Right cardiac atrium (tissue), 5 donors: ENCODE data around the gene PCSK6. TPM values are rescaled to one million over a fixed set of nuclear protein-coding genes. Genes with fewer than 3 reads are reported as not detected.

Source experiments
- ATAC-seq, 2 donors: fragments of 200-7000 bp; cut with Tn5 transposase; one replicate each; pipeline versions ENCODE4 v1.8.0 to v1.9.1; 2020; ENCODE audit warnings: moderate library complexity in 2 of 2, mild to moderate bottlenecking in 1 of 2
- DNase-seq, 3 donors: peaks; one replicate each; pipeline ENCODE4 v3.0.0-alpha.2; 2020
- H3K27ac ChIP-seq: one replicate; pipeline ENCODE4 v1.5.1; 2013; ENCODE audit warnings: mild to moderate bottlenecking, low read length, control low read depth, moderate library complexity
- H3K27me3 ChIP-seq: one replicate; pipeline ENCODE4 v1.6.1; 2013; ENCODE audit not compliant: control insufficient read depth, insufficient read depth
- H3K4me1 ChIP-seq: one replicate; pipeline ENCODE4 v1.6.1; 2013; ENCODE audit warnings: low read length; ENCODE audit not compliant: control insufficient read depth, insufficient read depth
- H3K4me3 ChIP-seq: one replicate; pipeline ENCODE4 v1.5.1; 2013; ENCODE audit warnings: low read length, control low read depth
- H3K9me3 ChIP-seq: one replicate; pipeline ENCODE4 v1.6.1; 2013; ENCODE audit warnings: low read length; ENCODE audit not compliant: control insufficient read depth
- WGBS: extraction: QIAGEN DNeasy Blood & Tissue Kit; methylation state at CpG from one replicate; pipeline ENCODE4 v1.1.7; 2013; 5-methylcytosine and 5-hydroxymethylcytosine counted together
- intact Hi-C, 4 donors: fragments of 100-400 bp; cut with DNase I; formaldehyde crosslinking; loops; one replicate each; pipeline versions ENCODE4 v1.11.0 to v1.14.0; 2022 to 2023
- polyA plus RNA-seq: library from polyadenylated mRNA; stranded (reverse); fragments of 200-250 nt; gene quantifications from one replicate; pipeline ENCODE4 v1.2.3, GENCODE V29; 2013
- total RNA-seq, 4 donors: library from RNA; stranded (reverse); fragmentation: NEBNext Ultra II Directional; extraction: Animal tissue kit (Norgen Biotek cat#: 25700); gene quantifications; one replicate each; pipeline ENCODE4 v1.2.1, GENCODE V29; 2021
- donor health status: healthy with polysubstance abuse.
- donor health status: DM: no; HTN: yes; CAD: no.
- donor health status: DM: no; HTN: no; CAD: no.
- donor health status: DM: no; HTN: yes; CAD: no; lungs with severe emphysema.
- donor health status: DM: yes; HTN: yes; CAD: no.

Gene PCSK6
- total and polyA plus RNA-seq, 5 donors = 7.7 to 21.4 (median 14.2) TPM

GRCh38 chr15:101490922-101491733 is 1.6 kb upstream of the PCSK6 start:
- no peaks in the 10 kb centered on the region for H3K27me3 ChIP-seq

GRCh38 chr15:101490408-101490891 is 943 bp upstream of the PCSK6 start:
- Histone ChIP-seq H3K27ac (no peak overlapping the region), H3K4me3 (no peak overlapping the region), H3K4me1 (no peaks in the 10 kb centered on the region), H3K9me3 (no peaks in the 10 kb centered on the region), H3K27me3 (no peaks in the 10 kb centered on the region)
- ATAC-seq (no peak), DNase-seq (no peak)
- 91% methylated on average over 15 of the region's 15 CpGs for WGBS
- intact Hi-C loops = loop anchor here in 2 of 4 donors (10.0 kb wide), 2 partner anchors 186 to 196 kb away; partner anchors contain the start of gene SNRPA1 (in 1 of the 2)

More at GRCh38 chr15:101490922-101491733, 1.6 kb upstream of the PCSK6 start:
- no peak for ATAC-seq
- WGBS = 87% methylated on average over 16 of the region's 16 CpGs
- Histone ChIP-seq H3K27ac (no peak overlapping the region), H3K9me3 (no peaks in the 10 kb centered on the region), H3K4me1 (no peaks in the 10 kb centered on the region), H3K4me3 (no peak overlapping the region)
- intact Hi-C loops = loop anchor here in 2 of 4 donors (10.0 kb wide), 2 partner anchors 186 to 196 kb away; partner anchors contain the start of gene SNRPA1 (in 1 of the 2)
- DNase-seq = no peak

DNA sequence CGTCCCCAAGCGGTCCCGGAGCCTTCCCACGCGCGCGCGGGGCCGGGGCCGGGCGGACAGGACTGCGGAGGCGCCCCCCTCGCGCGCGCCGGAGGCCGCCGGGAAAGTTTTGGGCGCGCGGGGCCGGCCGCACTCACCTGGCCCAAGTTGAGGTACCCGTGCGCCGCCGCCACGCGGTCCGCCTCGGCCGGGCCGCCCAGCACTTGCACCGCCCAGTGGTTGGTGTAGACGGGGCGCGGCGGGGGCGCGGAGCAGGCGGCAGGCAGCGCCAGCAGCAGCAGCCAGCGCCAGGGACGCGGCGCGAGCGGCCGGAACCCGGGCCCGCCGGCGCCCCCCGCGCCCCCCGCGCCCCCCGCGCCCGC is 289 bp downstream of the PCSK6 start:
- intact Hi-C loops = no loop called here
- peak; percentile 53 to 84 (median 77) for DNase-seq
- H3K27ac ChIP-seq = no peak overlapping the region

GRCh38 chr15:101488300-101489164 is 975 bp downstream of the PCSK6 start:
- intact Hi-C loops = no loop called here
- DNase-seq = peak in 1 of 3 donors; percentile 69
- Histone ChIP-seq H3K27me3 (no peaks in the 10 kb centered on the region), H3K4me1 (no peaks in the 10 kb centered on the region), H3K9me3 (no peaks in the 10 kb centered on the region), H3K27ac (no peak overlapping the region), H3K4me3 (peak overlapping the region; percentile 82)
- ATAC-seq = no peak
- WGBS = 8% methylated on average over 85 of the region's 85 CpGs

More for the DNA sequence above, 289 bp downstream of the PCSK6 start:
- WGBS = 2% methylated on average over 62 of the region's 62 CpGs
- Histone ChIP-seq H3K9me3 (no peaks in the 10 kb centered on the region), H3K27me3 (no peaks in the 10 kb centered on the region), H3K4me1 (no peaks in the 10 kb centered on the region), H3K4me3 (peak overlapping the region; percentile 82)
- ATAC-seq = peak; percentile 38 to 40

GRCh38 chr15:101486696-101487459 is 2.6 kb downstream of the PCSK6 start:
- no peak overlapping the region for H3K4me3 ChIP-seq
- no peaks in the 10 kb centered on the region for H3K4me1 ChIP-seq
- intact Hi-C loops = no loop called here
- no peaks in the 10 kb centered on the region for H3K9me3 ChIP-seq
- no peaks in the 10 kb centered on the region for H3K27me3 ChIP-seq
- DNase-seq (no peak), ATAC-seq (no peak)
- 89% methylated on average over 14 of the region's 14 CpGs for WGBS
- no peak overlapping the region for H3K27ac ChIP-seq

DNA sequence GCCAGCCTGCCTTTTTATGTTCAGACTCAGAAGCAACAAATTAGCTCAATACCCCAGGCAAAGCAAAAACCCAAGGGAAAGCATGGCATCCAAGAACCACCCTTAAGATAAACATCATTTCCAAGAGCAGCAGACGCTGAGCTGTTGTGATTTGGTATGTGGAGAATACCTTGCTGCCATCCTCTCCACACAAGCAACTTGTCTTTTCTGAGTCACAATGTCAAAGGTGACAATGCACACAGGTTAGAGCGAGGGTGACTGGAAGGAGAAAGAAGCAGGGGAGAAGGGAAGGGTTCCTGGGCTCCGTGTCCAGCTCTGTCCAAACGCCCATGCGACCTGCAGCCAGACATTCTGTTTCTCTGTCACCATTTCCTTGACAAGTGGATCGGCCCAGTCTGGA is 6.0 kb downstream of the PCSK6 start:
- intact Hi-C loops = no loop called here
- H3K4me1 ChIP-seq = no peaks in the 10 kb centered on the region
- H3K27ac ChIP-seq = no peak overlapping the region
- 82% methylated on average over 6 of the region's 6 CpGs for WGBS
- H3K9me3 ChIP-seq = no peaks in the 10 kb centered on the region
- no peaks in the 10 kb centered on the region for H3K27me3 ChIP-seq
- H3K4me3 ChIP-seq = no peak overlapping the region
- no peak for ATAC-seq
- no peak for DNase-seq

- no peak overlapping the region for H3K4me3 ChIP-seq
- H3K27ac ChIP-seq = no peak overlapping the region
- H3K27me3 ChIP-seq = no peaks in the 10 kb centered on the region
- no peaks in the 10 kb centered on the region for H3K9me3 ChIP-seq
- no peaks in the 10 kb centered on the region for H3K4me1 ChIP-seq
- 73% methylated on average over 21 of the region's 21 CpGs for WGBS
- intact Hi-C loops = no loop called here
- ATAC-seq = peak; percentile 48 to 77
- peak in 1 of 3 donors; percentile 71 for DNase-seq
These were observed 6.8 kb downstream of the PCSK6 start for GRCh38 chr15:101482526-101483371.

GRCh38 chr15:101481917-101482525 is 7.5 kb downstream of the PCSK6 start:
- H3K9me3 ChIP-seq = no peaks in the 10 kb centered on the region
- H3K27ac ChIP-seq = no peak overlapping the region
- H3K4me1 ChIP-seq = no peaks in the 10 kb centered on the region
- H3K4me3 ChIP-seq = no peak overlapping the region
- no peaks in the 10 kb centered on the region for H3K27me3 ChIP-seq
- intact Hi-C loops = no loop called here
- ATAC-seq (peak; percentile 3 to 12), DNase-seq (no peak)
- 89% methylated on average over 17 of the region's 17 CpGs for WGBS

DNA sequence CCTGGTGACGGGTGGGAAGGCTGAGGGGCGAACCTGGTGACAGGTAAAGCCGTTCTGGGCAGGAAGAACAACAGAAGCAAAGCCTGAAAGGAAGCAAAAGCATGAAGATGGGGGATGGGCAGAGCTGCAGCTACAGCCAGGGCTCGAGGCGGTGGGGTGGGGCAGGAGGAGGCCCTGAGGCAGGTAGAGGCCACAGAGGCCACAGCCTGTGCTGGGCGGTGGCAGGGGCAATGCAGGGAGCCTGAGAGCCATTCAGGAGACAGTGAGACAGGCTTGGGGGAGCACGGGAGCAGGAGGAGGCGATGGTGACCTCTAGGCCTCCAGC is 8.2 kb downstream of the PCSK6 start:
- H3K27ac ChIP-seq = no peak overlapping the region

More for the DNA sequence above, 8.2 kb downstream of the PCSK6 start:
- H3K27me3 ChIP-seq = no peaks in the 10 kb centered on the region
- 86% methylated on average over 8 of the region's 8 CpGs for WGBS
- no peak for ATAC-seq
- intact Hi-C loops = no loop called here
- no peaks in the 10 kb centered on the region for H3K9me3 ChIP-seq
- H3K4me1 ChIP-seq = no peaks in the 10 kb centered on the region
- no peak overlapping the region for H3K4me3 ChIP-seq
- no peak for DNase-seq
